ENCODE data around the gene LITAF. TPM values are rescaled to one million over a fixed set of nuclear protein-coding genes. Genes with fewer than 3 reads are reported as not detected.
A peak's percentile ranks its signal among the peaks of the same experiment; 100 is the strongest.

The LITAF gene
- total RNA-seq, 1 donor from 2014 or later: 47.6 TPM

DNA sequence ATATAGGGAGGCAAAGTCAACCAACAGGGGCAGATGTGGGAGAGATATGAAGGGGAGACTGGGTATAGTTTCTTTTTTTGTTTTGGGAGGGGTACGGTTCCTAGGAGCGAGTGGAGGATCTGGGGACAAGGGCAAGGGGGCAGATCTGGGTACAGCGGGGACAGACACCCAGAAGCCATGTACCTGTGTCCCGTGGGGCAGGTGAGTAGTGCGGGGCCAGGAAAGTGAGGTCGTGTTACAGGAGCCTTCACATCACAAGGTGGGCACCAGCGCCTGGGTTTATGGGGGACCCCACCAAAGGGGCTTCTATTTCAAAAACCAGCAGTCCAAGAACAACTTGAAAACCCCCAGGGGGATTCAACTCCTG is 11.5 kb downstream of the LITAF start:
- Mint-ChIP-seq H3K27me3 (no peaks in the 10 kb centered on the region), H3K9me3 (ENCODE audit: low read depth) (peaks cover 3% of the 10 kb centered on the region), H3K27ac (no peak overlapping the region), H3K4me3 (ENCODE audit: low read depth) (no peak overlapping the region), H3K4me1 (ENCODE audit: low read depth) (no peaks in the 10 kb centered on the region), H3K36me3 (ENCODE audit: insufficient read depth) (peaks cover 3% of the 10 kb centered on the region)
- TF ChIP-seq, protein P1, sequence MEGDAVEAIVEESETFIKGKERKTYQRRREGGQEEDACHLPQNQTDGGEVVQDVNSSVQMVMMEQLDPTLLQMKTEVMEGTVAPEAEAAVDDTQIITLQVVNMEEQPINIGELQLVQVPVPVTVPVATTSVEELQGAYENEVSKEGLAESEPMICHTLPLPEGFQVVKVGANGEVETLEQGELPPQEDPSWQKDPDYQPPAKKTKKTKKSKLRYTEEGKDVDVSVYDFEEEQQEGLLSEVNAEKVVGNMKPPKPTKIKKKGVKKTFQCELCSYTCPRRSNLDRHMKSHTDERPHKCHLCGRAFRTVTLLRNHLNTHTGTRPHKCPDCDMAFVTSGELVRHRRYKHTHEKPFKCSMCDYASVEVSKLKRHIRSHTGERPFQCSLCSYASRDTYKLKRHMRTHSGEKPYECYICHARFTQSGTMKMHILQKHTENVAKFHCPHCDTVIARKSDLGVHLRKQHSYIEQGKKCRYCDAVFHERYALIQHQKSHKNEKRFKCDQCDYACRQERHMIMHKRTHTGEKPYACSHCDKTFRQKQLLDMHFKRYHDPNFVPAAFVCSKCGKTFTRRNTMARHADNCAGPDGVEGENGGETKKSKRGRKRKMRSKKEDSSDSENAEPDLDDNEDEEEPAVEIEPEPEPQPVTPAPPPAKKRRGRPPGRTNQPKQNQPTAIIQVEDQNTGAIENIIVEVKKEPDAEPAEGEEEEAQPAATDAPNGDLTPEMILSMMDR (IDR thresholded peaks at IDR 0.05; ENCODE audit: unreplicated experiment): no peak
- no peak for DNase-seq (ENCODE audit: low spot score, unreplicated experiment)

GRCh38 chr16:11572301-11572995 is 14.3 kb downstream of the LITAF start:
- H3K27ac Mint-ChIP-seq: no peak overlapping the region
- H3K4me1 Mint-ChIP-seq (ENCODE audit: low read depth): no peaks in the 10 kb centered on the region
- TF ChIP-seq, protein P1 (IDR thresholded peaks at IDR 0.05; ENCODE audit: unreplicated experiment): no peak
- H3K9me3 Mint-ChIP-seq (ENCODE audit: low read depth): peaks cover 3% of the 10 kb centered on the region
- H3K27me3 Mint-ChIP-seq: no peaks in the 10 kb centered on the region
- peaks cover 4% of the 10 kb centered on the region for H3K36me3 Mint-ChIP-seq (ENCODE audit: insufficient read depth)
- H3K4me3 Mint-ChIP-seq (ENCODE audit: low read depth): no peak overlapping the region
- no peak for DNase-seq (ENCODE audit: low spot score, unreplicated experiment)

DNA sequence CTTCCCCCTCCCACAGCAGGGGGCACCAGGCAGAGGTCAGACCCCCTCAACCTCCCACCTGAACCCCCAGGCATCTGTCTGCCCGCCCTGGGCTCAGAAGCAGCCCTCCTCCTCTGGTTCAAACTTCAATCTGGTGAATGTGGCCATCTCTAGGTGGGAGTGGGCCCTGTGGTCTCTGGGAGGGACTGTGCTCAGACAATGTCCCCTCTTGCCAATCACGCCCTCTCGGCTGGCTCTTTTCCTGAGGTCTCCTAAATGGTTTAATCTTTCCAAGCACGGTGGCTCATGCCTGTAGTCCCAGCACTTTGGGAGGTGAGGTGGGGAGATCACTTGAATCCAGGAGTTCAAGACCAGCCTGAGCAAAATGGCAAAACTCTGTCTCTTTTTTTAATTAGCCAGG is 15.2 kb downstream of the LITAF start:
- H3K27ac Mint-ChIP-seq: peak overlapping the region; percentile 69
- DNase-seq (ENCODE audit: low spot score, unreplicated experiment): no peak
- TF ChIP-seq, protein P1 (IDR thresholded peaks at IDR 0.05; ENCODE audit: unreplicated experiment): no peak
- no peaks in the 10 kb centered on the region for H3K4me1 Mint-ChIP-seq (ENCODE audit: low read depth)
- peaks cover 3% of the 10 kb centered on the region for H3K9me3 Mint-ChIP-seq (ENCODE audit: low read depth)
- H3K27me3 Mint-ChIP-seq: no peaks in the 10 kb centered on the region
- peaks cover 4% of the 10 kb centered on the region for H3K36me3 Mint-ChIP-seq (ENCODE audit: insufficient read depth)
- no peak overlapping the region for H3K4me3 Mint-ChIP-seq (ENCODE audit: low read depth)

GRCh38 chr16:11570806-11571205 is 15.9 kb downstream of the LITAF start:
- H3K9me3 Mint-ChIP-seq (ENCODE audit: low read depth): peaks cover 3% of the 10 kb centered on the region

DNA sequence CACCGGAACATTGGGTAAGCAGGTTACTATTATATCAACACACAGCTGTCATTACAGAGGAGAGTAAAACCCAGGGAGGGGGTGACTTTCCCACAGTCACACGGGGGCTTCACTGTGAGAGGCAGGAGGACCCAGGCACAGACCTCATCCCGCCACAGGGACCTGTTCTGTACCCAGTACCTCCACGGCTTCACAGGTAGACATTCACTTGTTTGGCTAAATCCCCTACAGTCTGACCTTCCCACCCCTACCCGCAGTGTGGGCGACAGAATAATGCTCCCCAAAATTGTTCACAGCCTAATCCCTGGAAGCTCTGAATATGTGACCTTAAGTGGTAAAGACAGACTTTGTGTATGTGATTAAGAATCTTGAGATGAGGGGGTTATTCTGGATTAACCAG is 16.5 kb downstream of the LITAF start:
- Mint-ChIP-seq H3K4me3 (ENCODE audit: low read depth) (no peak overlapping the region), H3K36me3 (ENCODE audit: insufficient read depth) (peaks cover 5% of the 10 kb centered on the region)
- TF ChIP-seq, protein P1 (IDR thresholded peaks at IDR 0.05; ENCODE audit: unreplicated experiment): no peak

More at GRCh38 chr16:11570806-11571205, 15.9 kb downstream of the LITAF start:
- no peaks in the 10 kb centered on the region for H3K27me3 Mint-ChIP-seq
- TF ChIP-seq, protein P1 (IDR thresholded peaks at IDR 0.05; ENCODE audit: unreplicated experiment): no peak
- no peak for DNase-seq (ENCODE audit: low spot score, unreplicated experiment)
- peaks cover 4% of the 10 kb centered on the region for H3K36me3 Mint-ChIP-seq (ENCODE audit: insufficient read depth)
- no peaks in the 10 kb centered on the region for H3K4me1 Mint-ChIP-seq (ENCODE audit: low read depth)
- no peak overlapping the region for H3K27ac Mint-ChIP-seq
- H3K4me3 Mint-ChIP-seq (ENCODE audit: low read depth): no peak overlapping the region

More for the DNA sequence above, 16.5 kb downstream of the LITAF start:
- Mint-ChIP-seq H3K9me3 (ENCODE audit: low read depth) (peaks cover 3% of the 10 kb centered on the region), H3K4me1 (ENCODE audit: low read depth) (no peaks in the 10 kb centered on the region), H3K27me3 (no peaks in the 10 kb centered on the region), H3K27ac (no peak overlapping the region)
- no peak for DNase-seq (ENCODE audit: low spot score, unreplicated experiment)

Data from progenitor cell of endocrine pancreas (in vitro differentiated cells).